ENCODE measurements around the gene WWC2. TPM values are rescaled to one million over a fixed set of nuclear protein-coding genes. Genes with fewer than 3 reads are reported as not detected.

The WWC2 gene
- total RNA-seq, 2 experiments from 2014 or later, result not detected

GRCh38 chr4:183335369-183335940 is 236.4 kb downstream of the WWC2 start:
- Histone ChIP-seq H3K9me3 (ENCODE audit: low read length) (no peaks in the 10 kb centered on the region), H3K9me2 (ENCODE audit: insufficient read depth, low read length) (no peaks in the 10 kb centered on the region), H2AFZ (ENCODE audit: low read length) (no peak overlapping the region), H3K36me3 (ENCODE audit: insufficient read depth, low read length) (no peaks in the 10 kb centered on the region), H3K4me3 (ENCODE audit: low read depth, low read length, poor library complexity, severe bottlenecking) (no peak overlapping the region), H4K20me1 (ENCODE audit: insufficient read depth, low read length) (no peaks in the 10 kb centered on the region), H3K4me2 (ENCODE audit: low read length) (no peak overlapping the region), H3K27ac (ENCODE audit: low read depth, low read length, poor library complexity, severe bottlenecking) (no peak overlapping the region), H3K79me2 (ENCODE audit: insufficient read depth, low read depth, low read length) (no peaks in the 10 kb centered on the region), H3K4me1 (ENCODE audit: insufficient read depth, low read length, poor library complexity, severe bottlenecking) (no peaks in the 10 kb centered on the region)
- intact Hi-C loops (cut with micrococcal nuclease; ENCODE audit: unreplicated experiment), result no loop called here
- CTCF ChIA-PET (ENCODE audit: unreplicated experiment), result no interaction called here
- TF ChIP-seq EZH2phosphoT487 (IDR thresholded peaks at IDR 0.05; ENCODE audit: borderline replicate concordance, low read depth, low read length) (no peak), CTCF (conservative IDR thresholded peaks at IDR 0.05; ENCODE audit: low read length) (no peak)
- DNase-seq (ENCODE audit: low spot score), result no peak
- POLR2A ChIA-PET, result no interaction called here
- BruUV-seq (replicated peaks), result no TSS peak

- no peak overlapping the region for H3K4me3 ChIP-seq (ENCODE audit: low read depth, low read length, poor library complexity, severe bottlenecking)
- ChIA-PET POLR2A (no interaction called here), CTCF (ENCODE audit: unreplicated experiment) (interaction anchor here (1.1 kb wide), 1 partner anchor 10 kb away, joined by 3 read pairs; no protein-coding TSS in a partner anchor)
- H3K4me1 ChIP-seq (ENCODE audit: insufficient read depth, low read length, poor library complexity, severe bottlenecking), result no peaks in the 10 kb centered on the region
- H3K9me2 ChIP-seq (ENCODE audit: insufficient read depth, low read length), result no peaks in the 10 kb centered on the region
- no peak for TF ChIP-seq CTCF (conservative IDR thresholded peaks at IDR 0.05; ENCODE audit: low read length)
- TF ChIP-seq EZH2phosphoT487 (IDR thresholded peaks at IDR 0.05; ENCODE audit: borderline replicate concordance, low read depth, low read length), result no peak
- no peak overlapping the region for H3K4me2 ChIP-seq (ENCODE audit: low read length)
- BruUV-seq (replicated peaks), result no TSS peak
- H2AFZ ChIP-seq (ENCODE audit: low read length), result no peak overlapping the region
- H4K20me1 ChIP-seq (ENCODE audit: insufficient read depth, low read length), result no peaks in the 10 kb centered on the region
- H3K79me2 ChIP-seq (ENCODE audit: insufficient read depth, low read depth, low read length), result no peaks in the 10 kb centered on the region
- H3K27ac ChIP-seq (ENCODE audit: low read depth, low read length, poor library complexity, severe bottlenecking), result no peak overlapping the region
- intact Hi-C loops (cut with micrococcal nuclease; ENCODE audit: unreplicated experiment), result no loop called here
- H3K9me3 ChIP-seq (ENCODE audit: low read length), result no peaks in the 10 kb centered on the region
- DNase-seq (ENCODE audit: low spot score), result no peak
- no peaks in the 10 kb centered on the region for H3K36me3 ChIP-seq (ENCODE audit: insufficient read depth, low read length)
Observed at GRCh38 chr4:183337349-183337748, 238.3 kb downstream of the WWC2 start.

GRCh38 chr4:183337833-183338232 is 238.8 kb downstream of the WWC2 start:
- TF ChIP-seq CTCF (conservative IDR thresholded peaks at IDR 0.05; ENCODE audit: low read length) (no peak), EZH2phosphoT487 (IDR thresholded peaks at IDR 0.05; ENCODE audit: borderline replicate concordance, low read depth, low read length) (no peak)
- ChIA-PET POLR2A (no interaction called here), CTCF (ENCODE audit: unreplicated experiment) (interaction anchor here (1.1 kb wide), 1 partner anchor 9 kb away, joined by 3 read pairs; no protein-coding TSS in a partner anchor)
- no peaks in the 10 kb centered on the region for H3K36me3 ChIP-seq (ENCODE audit: insufficient read depth, low read length)
- H2AFZ ChIP-seq (ENCODE audit: low read length), result no peak overlapping the region
- H4K20me1 ChIP-seq (ENCODE audit: insufficient read depth, low read length), result no peaks in the 10 kb centered on the region
- no peaks in the 10 kb centered on the region for H3K9me3 ChIP-seq (ENCODE audit: low read length)
- H3K9me2 ChIP-seq (ENCODE audit: insufficient read depth, low read length), result no peaks in the 10 kb centered on the region
- H3K4me1 ChIP-seq (ENCODE audit: insufficient read depth, low read length, poor library complexity, severe bottlenecking), result no peaks in the 10 kb centered on the region
- no peak overlapping the region for H3K4me2 ChIP-seq (ENCODE audit: low read length)
- no peaks in the 10 kb centered on the region for H3K79me2 ChIP-seq (ENCODE audit: insufficient read depth, low read depth, low read length)
- intact Hi-C loops (cut with micrococcal nuclease; ENCODE audit: unreplicated experiment), result no loop called here
- BruUV-seq (replicated peaks), result no TSS peak
- no peak overlapping the region for H3K27ac ChIP-seq (ENCODE audit: low read depth, low read length, poor library complexity, severe bottlenecking)
- no peak overlapping the region for H3K4me3 ChIP-seq (ENCODE audit: low read depth, low read length, poor library complexity, severe bottlenecking)
- DNase-seq (ENCODE audit: low spot score), result no peak
